Gastrocnemius medialis (tissue), 4 donors: ENCODE data around the gene EDARADD. TPM values are rescaled to one million over a fixed set of nuclear protein-coding genes. Genes with fewer than 3 reads are reported as not detected.

Experiments used
- ATAC-seq, 2 donors: fragments of 150-250 bp; one replicate each; pipeline ENCODE4 v1.9.1; 2016
- DNase-seq, 2 donors: peaks; one replicate each; pipeline ENCODE4 v3.0.0-alpha.2; 2019
- H3K27ac ChIP-seq, 4 donors: fragments of 200-600 bp; sonication (generic); 1 replicate in 1 of 4; 2 replicates in 3 of 4; pipeline ENCODE4 v1.5.1; 2016 to 2018; ENCODE audit warnings: mild to moderate bottlenecking in 2 of 4, moderate library complexity in 1 of 4
- H3K27me3 ChIP-seq, 3 donors: fragments of 200-600 bp; sonication (generic) in 2 of 3; 1 replicate in 1 of 3; 2 replicates in 2 of 3; pipeline versions ENCODE4 v1.5.1 to v1.6.0; 2016 to 2019; ENCODE audit warnings: mild to moderate bottlenecking in 1 of 3, moderate library complexity in 1 of 3
- H3K36me3 ChIP-seq, 2 donors: fragments of 200-600 bp; sonication (generic) in 1 of 2; one replicate each; pipeline ENCODE4 v1.5.1; 2017 to 2018
- H3K4me1 ChIP-seq, 2 donors: fragments of 200-600 bp; sonication (generic) in 1 of 2; one replicate each; pipeline ENCODE4 v1.5.1; 2016 to 2017; ENCODE audit warnings: mild to moderate bottlenecking in 2 of 2
- H3K4me3 ChIP-seq, 4 donors: fragments of 200-600 bp; sonication (generic) in 3 of 4; 1 replicate in 1 of 4; 2 replicates in 3 of 4; pipeline ENCODE4 v1.5.1; 2016 to 2019; ENCODE audit warnings: mild to moderate bottlenecking in 2 of 4
- H3K9me3 ChIP-seq, 3 donors: fragments of 200-600 bp; sonication (generic) in 2 of 3; 1 replicate in 1 of 3; 2 replicates in 2 of 3; pipeline ENCODE4 v1.5.1; 2016 to 2019
- CTCF ChIP-seq, 5 experiments: fragments of 450-650 bp in 3 of 5; fragments of 200-600 bp in 2 of 5; sonication (generic) in 2 of 5; IDR thresholded peaks in 4 of 5; conservative IDR thresholded peaks in 1 of 5; 1 replicate in 4 of 5; 2 replicates in 1 of 5; pipeline ENCODE4 v1.5.1; 2016 to 2019; ENCODE audit warnings: antibody characterized with exemption in 5 of 5, mild to moderate bottlenecking in 3 of 5, moderate library complexity in 3 of 5
- POLR2A ChIP-seq, 2 donors: fragments of 450-650 bp; IDR thresholded peaks; one replicate each; pipeline ENCODE4 v1.6.1; 2017; ENCODE audit warnings: antibody characterized with exemption in 2 of 2, mild to moderate bottlenecking in 2 of 2, moderate library complexity in 2 of 2
- in situ Hi-C, 4 donors: fragments of 200-750 bp; cut with MboI; loops; one replicate each; pipeline versions ENCODE4 v1.15.0 to v1.8.0; 2017; ENCODE audit warnings: low sequenced_read_pairs in 4 of 4
- intact Hi-C: fragments of 100-400 bp; cut with DNase I; formaldehyde crosslinking; loops from one replicate; pipeline ENCODE4 v1.15.1; 2023; ENCODE audit warnings: low total_unique reads
- total RNA-seq, 4 donors: library from RNA; depleted of rRNA; stranded (reverse); fragments of >200 nt; gene quantifications; one replicate each; pipeline versions ENCODE4 v1.1.0 to v1.2.3, GENCODE V29; 2016

EDARADD gene
- total RNA-seq, 4 donors from 2014 or later, result not detected

- no peak for DNase-seq
- TF ChIP-seq POLR2A (IDR thresholded peaks at IDR 0.05) (no peak), CTCF (IDR thresholded peaks at IDR 0.05 in 4 of 5, conservative IDR thresholded peaks at IDR 0.05 in 1 of 5) (no peak)
- no peaks in the 10 kb centered on the region for H3K4me1 ChIP-seq
- H3K36me3 ChIP-seq, result no peaks in the 10 kb centered on the region
- intact Hi-C loops (no loop called here), in situ Hi-C loops (no loop called here)
- no peaks in the 10 kb centered on the region for H3K9me3 ChIP-seq
- H3K27me3 ChIP-seq, result no peaks in the 10 kb centered on the region
- ATAC-seq, result no peak
- H3K27ac ChIP-seq, result no peak overlapping the region
- H3K4me3 ChIP-seq, result no peak overlapping the region
Measured at GRCh38 chr1:236515443-236515958, 121.4 kb downstream of the EDARADD start.

GRCh38 chr1:236516929-236517704, 123.0 kb downstream of the EDARADD start:
- ATAC-seq, result no peak

GRCh38 chr1:236518322-236518721, 124.2 kb downstream of the EDARADD start:
- H3K27me3 ChIP-seq, result no peaks in the 10 kb centered on the region
- no peak overlapping the region for H3K27ac ChIP-seq
- no peaks in the 10 kb centered on the region for H3K36me3 ChIP-seq
- TF ChIP-seq POLR2A (IDR thresholded peaks at IDR 0.05) (no peak), CTCF (IDR thresholded peaks at IDR 0.05 in 4 of 5, conservative IDR thresholded peaks at IDR 0.05 in 1 of 5) (no peak)
- H3K9me3 ChIP-seq, result no peaks in the 10 kb centered on the region
- H3K4me3 ChIP-seq, result no peak overlapping the region
- ATAC-seq, result no peak
- DNase-seq, result no peak
- in situ Hi-C loops, result no loop called here
- intact Hi-C loops, result no loop called here
- no peaks in the 10 kb centered on the region for H3K4me1 ChIP-seq

More at GRCh38 chr1:236516929-236517704, 123.0 kb downstream of the EDARADD start:
- DNase-seq, result no peak
- in situ Hi-C loops, result no loop called here
- Histone ChIP-seq H3K36me3 (no peaks in the 10 kb centered on the region), H3K27me3 (no peaks in the 10 kb centered on the region), H3K9me3 (no peaks in the 10 kb centered on the region), H3K4me3 (no peak overlapping the region), H3K4me1 (no peaks in the 10 kb centered on the region), H3K27ac (no peak overlapping the region)
- TF ChIP-seq CTCF (IDR thresholded peaks at IDR 0.05 in 4 of 5, conservative IDR thresholded peaks at IDR 0.05 in 1 of 5) (no peak), POLR2A (IDR thresholded peaks at IDR 0.05) (no peak)
- intact Hi-C loops, result no loop called here

GRCh38 chr1:236520445-236521005, 126.4 kb downstream of the EDARADD start:
- Histone ChIP-seq H3K9me3 (no peaks in the 10 kb centered on the region), H3K4me1 (peaks cover 5 to 9% of the 10 kb centered on the region in 2 donors), H3K27me3 (no peaks in the 10 kb centered on the region), H3K36me3 (no peaks in the 10 kb centered on the region), H3K27ac (no peak overlapping the region), H3K4me3 (no peak overlapping the region)
- intact Hi-C loops (loop anchor here (5.0 to 10.0 kb wide), 2 partner anchors 238 to 1016 kb away; partner anchors contain the start of genes B3GALNT2 and ERO1B), in situ Hi-C loops (no loop called here)
- TF ChIP-seq POLR2A (IDR thresholded peaks at IDR 0.05), result no peak
- ATAC-seq (no peak), DNase-seq (no peak)
